ENCODE measurements around the gene HLA-A. TPM values are rescaled to one million over a fixed set of nuclear protein-coding genes. Genes with fewer than 3 reads are reported as not detected.

The HLA-A gene
- total RNA-seq: 1,130 and 1,554 TPM in 2 replicates

GRCh38 chr6:29942275-29943052 lies at the start of gene HLA-A:
Gene HLA-A (plus strand): TSS chr6:29942532. CDS start chr6:29942554, 22 bp downstream.

Other genes with a start within 250 kb of the HLA-A start
- gene HLA-F, start 219.1 kb upstream of the HLA-A start, total RNA-seq: 38.9 and 57.8 TPM in 2 replicates
- gene HLA-G, start 114.7 kb upstream of the HLA-A start, total RNA-seq: not detected in 2 replicates
- 28.0 and 38.4 TPM in 2 replicates for gene POLR1H, start 118.7 kb downstream of the HLA-A start, total RNA-seq
- gene PPP1R11, start 124.7 kb downstream of the HLA-A start, total RNA-seq: 37.1 and 40.5 TPM in 2 replicates
- not detected in 2 replicates for gene RNF39, start 133.2 kb downstream of the HLA-A start, total RNA-seq
- not detected in 2 replicates for gene TRIM31, start 170.6 kb downstream of the HLA-A start, total RNA-seq
- not detected in 2 replicates for gene TRIM40, start 193.6 kb downstream of the HLA-A start, total RNA-seq
- gene TRIM10, start 218.7 kb downstream of the HLA-A start, total RNA-seq: not detected in 2 replicates
- not detected in 2 replicates for gene TRIM15, start 221.0 kb downstream of the HLA-A start, total RNA-seq